HG02970 (cell line): Measurements from ENCODE around the gene PLBD2.

Experiments
- ATAC-seq: cut with Tn5 transposase; IDR thresholded peaks from one replicate; pipeline ENCODE4 v1.9.1; 2021; ENCODE audit warnings: mild to moderate bottlenecking, moderate library complexity, moderate number of reproducible peaks; ENCODE audit not compliant: unreplicated experiment, low FRiP score

The PLBD2 gene

GRCh38 chr12:113368331-113368730 lies 9.9 kb downstream of the PLBD2 start:
- ATAC-seq, result no peak

- no peak for ATAC-seq
Observed at GRCh38 chr12:113369391-113369985, 11.1 kb downstream of the PLBD2 start.

- ATAC-seq, result no peak
Observed at GRCh38 chr12:113370923-113371682, 12.7 kb downstream of the PLBD2 start.

GRCh38 chr12:113371808-113372207 lies 13.4 kb downstream of the PLBD2 start:
- ATAC-seq, result no peak

- no peak for ATAC-seq
Observed at GRCh38 chr12:113372371-113372770, 14.0 kb downstream of the PLBD2 start.

GRCh38 chr12:113373440-113373839 lies 15.1 kb downstream of the PLBD2 start:
- ATAC-seq, result no peak

- ATAC-seq, result no peak
Observed at GRCh38 chr12:113373969-113374368, 15.6 kb downstream of the PLBD2 start.

- no peak for ATAC-seq
Observed at GRCh38 chr12:113374823-113375428, 16.5 kb downstream of the PLBD2 start.

GRCh38 chr12:113378291-113378690 lies 19.9 kb downstream of the PLBD2 start:
- ATAC-seq, result no peak

GRCh38 chr12:113381220-113381619 lies 22.8 kb downstream of the PLBD2 start:
- no peak for ATAC-seq

- ATAC-seq, result no peak
Observed at GRCh38 chr12:113382206-113382605, 23.8 kb downstream of the PLBD2 start.

- no peak for ATAC-seq
Observed at GRCh38 chr12:113384778-113385177, 26.4 kb downstream of the PLBD2 start.

- no peak for ATAC-seq
Observed at GRCh38 chr12:113385282-113385882, 27.0 kb downstream of the PLBD2 start.

GRCh38 chr12:113386866-113387566 lies 28.6 kb downstream of the PLBD2 start:
- no peak for ATAC-seq

GRCh38 chr12:113387631-113388030 lies 29.2 kb downstream of the PLBD2 start:
- ATAC-seq, result no peak

- ATAC-seq, result no peak
Observed at GRCh38 chr12:113388351-113388750, 30.0 kb downstream of the PLBD2 start.

GRCh38 chr12:113390064-113391043 lies 32.0 kb downstream of the PLBD2 start:
- ATAC-seq, result no peak

GRCh38 chr12:113391145-113391544 lies 32.8 kb downstream of the PLBD2 start:
- no peak for ATAC-seq

- ATAC-seq, result no peak
Observed at GRCh38 chr12:113391650-113392337, 33.4 kb downstream of the PLBD2 start.
